KOPT-K1 (cell line): ENCODE measurements around the gene FBLL1.

Source experiments
- H3K27ac ChIP-seq: fragments of 200-600 bp; sonication (generic); 2 replicates; pipeline ENCODE4 v1.5.1; 2016; ENCODE audit warnings: antibody characterized with exemption, mild to moderate bottlenecking, low read depth, low read length; ENCODE audit not compliant: poor library complexity, severe bottlenecking
- H3K36me3 ChIP-seq: fragments of 200-600 bp; sonication (generic); 2 replicates; pipeline ENCODE4 v1.5.1; 2017; ENCODE audit warnings: antibody characterized with exemption, mild to moderate bottlenecking, low read length, moderate library complexity; ENCODE audit not compliant: insufficient read depth
- H3K9me3 ChIP-seq: fragments of 200-600 bp; sonication (generic); 2 replicates; pipeline ENCODE4 v1.5.1; 2017; ENCODE audit warnings: antibody characterized with exemption, low read length, mild to moderate bottlenecking; ENCODE audit not compliant: insufficient read depth, poor library complexity, severe bottlenecking

Gene FBLL1

GRCh38 chr5:168575391-168576372 is 46.6 kb downstream of the FBLL1 start:
- peaks cover 31% of the 10 kb centered on the region for H3K36me3 ChIP-seq
- no peak overlapping the region for H3K27ac ChIP-seq

DNA sequence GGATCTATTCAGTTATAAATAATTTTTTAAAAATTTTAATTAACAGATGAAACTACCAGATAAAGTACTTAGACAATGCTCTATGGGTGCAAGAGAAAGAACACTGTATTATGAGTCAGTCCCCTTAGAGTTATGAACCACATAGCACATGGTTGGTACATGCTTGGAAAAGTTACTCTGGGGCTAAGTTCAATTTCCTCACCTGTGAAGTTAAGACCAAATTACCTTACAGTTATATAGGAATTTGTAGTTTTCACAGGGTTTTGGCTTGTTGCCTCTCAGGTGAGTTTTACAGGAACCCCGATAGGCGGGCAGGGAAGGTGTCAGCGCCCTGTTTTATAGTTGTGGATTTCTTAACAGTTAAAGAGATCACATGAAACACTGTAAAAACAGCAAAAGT is 48.9 kb downstream of the FBLL1 start:
- H3K27ac ChIP-seq = peak overlapping the region; percentile 81

More at GRCh38 chr5:168575391-168576372, 46.6 kb downstream of the FBLL1 start:
- H3K9me3 ChIP-seq = peaks cover 21% of the 10 kb centered on the region

GRCh38 chr5:168578538-168579487 is 49.7 kb downstream of the FBLL1 start, which contains the start of gene PANK3:
Gene PANK3, minus strand, starts transcription at chr5:168579368. Its CDS starts 85 bp downstream, at chr5:168579283.
- Histone ChIP-seq H3K9me3 (peaks cover 21% of the 10 kb centered on the region), H3K36me3 (peaks cover 31% of the 10 kb centered on the region), H3K27ac (peak within 1 kb of the TSS; percentile 81)

More for the DNA sequence above, 48.9 kb downstream of the FBLL1 start:
- Histone ChIP-seq H3K9me3 (peaks cover 21% of the 10 kb centered on the region), H3K36me3 (peaks cover 31% of the 10 kb centered on the region)

GRCh38 chr5:168579488-168580226 is 50.6 kb downstream of the FBLL1 start:
- H3K27ac ChIP-seq = peak overlapping the region; percentile 81
- peaks cover 24% of the 10 kb centered on the region for H3K36me3 ChIP-seq
- peaks cover 14% of the 10 kb centered on the region for H3K9me3 ChIP-seq

GRCh38 chr5:168580227-168580508 is 51.1 kb downstream of the FBLL1 start:
- H3K9me3 ChIP-seq = peaks cover 9% of the 10 kb centered on the region
- H3K36me3 ChIP-seq = peaks cover 19% of the 10 kb centered on the region
- peak overlapping the region; percentile 81 for H3K27ac ChIP-seq
